GM12872 (cell line): Measurements from ENCODE around the gene CLECL1.

Experiments used
- CTCF ChIP-seq: IDR thresholded peaks from 3 replicates; pipeline ENCODE4 v1.5.1; 2011; ENCODE audit warnings: low read depth, mild to moderate bottlenecking, low read length, moderate library complexity; ENCODE audit not compliant: insufficient read depth

The CLECL1 gene

DNA sequence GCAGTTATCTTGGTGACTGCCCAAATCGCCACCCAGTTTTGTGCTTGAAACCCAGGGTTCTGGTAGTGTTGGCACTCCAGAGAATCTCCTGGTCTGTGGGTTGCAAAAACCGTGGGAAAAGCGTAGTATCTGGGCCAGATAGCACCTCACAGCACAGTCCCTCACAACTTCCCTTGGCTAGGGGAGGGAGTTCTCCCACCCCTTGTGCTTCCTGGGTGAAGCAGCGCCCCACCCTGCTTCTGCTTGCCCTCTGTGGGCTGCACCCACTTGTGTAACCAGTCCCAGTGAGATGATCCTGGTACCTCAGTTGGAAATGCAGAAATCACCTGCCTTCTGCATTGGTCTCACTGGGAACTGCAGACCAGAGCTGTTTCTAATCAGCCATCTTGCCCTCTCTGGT is 47.0 kb downstream of the CLECL1 start:
- TF ChIP-seq CTCF = no peak

DNA sequence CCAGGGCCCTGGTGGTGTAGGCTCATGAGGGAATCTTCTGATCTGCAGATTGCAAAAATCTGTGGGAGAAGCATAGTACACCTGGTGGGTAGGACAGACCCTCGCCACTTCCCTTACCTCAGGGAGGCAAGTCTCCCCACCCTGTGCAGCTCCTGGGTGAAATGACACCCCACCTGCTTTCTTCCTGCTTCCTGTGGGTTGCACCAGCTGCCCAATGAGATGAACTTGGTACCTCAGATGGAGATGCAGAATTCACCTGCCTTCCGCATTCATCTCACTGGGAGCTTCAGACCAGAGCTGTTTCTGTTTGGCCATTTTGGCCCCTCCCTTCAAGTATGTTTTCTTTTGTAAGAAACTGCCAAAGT is 58.7 kb downstream of the CLECL1 start:
- no peak for TF ChIP-seq CTCF

- no peak for TF ChIP-seq CTCF
Measured at GRCh38 chr12:9673404-9674225, 59.3 kb downstream of the CLECL1 start.
